GM21528 (cell line): ENCODE measurements around the gene RITA1.
A peak's percentile ranks its signal among the peaks of the same experiment; 100 is the strongest.

ENCODE experiments used
- ATAC-seq: cut with Tn5 transposase; IDR thresholded peaks from one replicate; pipeline ENCODE4 v1.9.1; 2021; ENCODE audit warnings: mild to moderate bottlenecking, moderate library complexity; ENCODE audit not compliant: unreplicated experiment, low FRiP score

Gene RITA1

GRCh38 chr12:113226696-113227568 lies 41.4 kb downstream of the RITA1 start:
- no peak for ATAC-seq

GRCh38 chr12:113227686-113228391 lies 42.3 kb downstream of the RITA1 start:
- no peak for ATAC-seq

- ATAC-seq: no peak
These were observed 43.0 kb downstream of the RITA1 start for GRCh38 chr12:113228394-113229028.

- peak; percentile 14 for ATAC-seq
These were observed 45.1 kb downstream of the RITA1 start for GRCh38 chr12:113230315-113231234.

- ATAC-seq: no peak
These were observed 45.9 kb downstream of the RITA1 start for GRCh38 chr12:113231235-113232088.

GRCh38 chr12:113232089-113232839 lies 46.7 kb downstream of the RITA1 start:
- ATAC-seq: no peak

GRCh38 chr12:113232840-113233585 lies 47.5 kb downstream of the RITA1 start:
- ATAC-seq: peak; percentile 62

GRCh38 chr12:113233967-113234366 lies 48.4 kb downstream of the RITA1 start:
- no peak for ATAC-seq

- ATAC-seq: no peak
These were observed 49.0 kb downstream of the RITA1 start for GRCh38 chr12:113234483-113234882.

- ATAC-seq: no peak
These were observed 50.5 kb downstream of the RITA1 start for GRCh38 chr12:113235976-113236375.

GRCh38 chr12:113236539-113237399 lies 51.2 kb downstream of the RITA1 start:
- ATAC-seq: no peak

GRCh38 chr12:113237748-113238147 lies 52.2 kb downstream of the RITA1 start:
- ATAC-seq: no peak

- no peak for ATAC-seq
These were observed 52.8 kb downstream of the RITA1 start for GRCh38 chr12:113238309-113238708.

GRCh38 chr12:113239288-113239771 lies 53.8 kb downstream of the RITA1 start:
- no peak for ATAC-seq

- no peak for ATAC-seq
These were observed 54.4 kb downstream of the RITA1 start for GRCh38 chr12:113239811-113240331.

GRCh38 chr12:113240395-113240794 lies 54.9 kb downstream of the RITA1 start:
- no peak for ATAC-seq
